Measurements from ENCODE around the gene KCNMB2.

The KCNMB2 gene

DNA sequence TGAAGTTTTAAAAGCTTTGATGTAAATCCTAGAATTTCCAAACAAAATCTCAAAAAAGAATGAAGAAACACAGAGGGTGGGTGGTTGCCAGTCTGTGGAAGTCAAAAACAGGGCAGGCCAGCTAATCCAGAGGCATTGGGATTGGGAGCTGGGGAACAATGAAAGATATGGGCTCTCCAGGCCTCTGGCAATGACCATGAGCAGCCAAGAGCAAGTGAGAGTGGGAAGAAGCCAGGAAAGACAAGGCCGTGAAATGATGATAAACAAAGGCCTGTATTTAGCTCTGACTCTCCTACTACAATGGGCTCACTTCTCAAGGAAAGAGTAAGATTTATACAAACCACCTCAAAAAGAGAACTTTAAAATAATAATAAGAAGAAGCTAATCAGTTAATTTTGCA lies 286.9 kb downstream of the KCNMB2 start:
- H3K9me3 Mint-ChIP-seq: no peaks in the 10 kb centered on the region
- no peaks in the 10 kb centered on the region for H3K27me3 Mint-ChIP-seq (ENCODE audit: low read depth)
- peaks cover 22% of the 10 kb centered on the region for H3K4me1 Mint-ChIP-seq
- H3K36me3 Mint-ChIP-seq (ENCODE audit: low read depth): no peaks in the 10 kb centered on the region
- H3K4me3 Mint-ChIP-seq: no peak overlapping the region
- H3K27ac Mint-ChIP-seq: peak overlapping the region in 2 of 3 experiments; percentile 63 to 67
- TF ChIP-seq, protein P1, sequence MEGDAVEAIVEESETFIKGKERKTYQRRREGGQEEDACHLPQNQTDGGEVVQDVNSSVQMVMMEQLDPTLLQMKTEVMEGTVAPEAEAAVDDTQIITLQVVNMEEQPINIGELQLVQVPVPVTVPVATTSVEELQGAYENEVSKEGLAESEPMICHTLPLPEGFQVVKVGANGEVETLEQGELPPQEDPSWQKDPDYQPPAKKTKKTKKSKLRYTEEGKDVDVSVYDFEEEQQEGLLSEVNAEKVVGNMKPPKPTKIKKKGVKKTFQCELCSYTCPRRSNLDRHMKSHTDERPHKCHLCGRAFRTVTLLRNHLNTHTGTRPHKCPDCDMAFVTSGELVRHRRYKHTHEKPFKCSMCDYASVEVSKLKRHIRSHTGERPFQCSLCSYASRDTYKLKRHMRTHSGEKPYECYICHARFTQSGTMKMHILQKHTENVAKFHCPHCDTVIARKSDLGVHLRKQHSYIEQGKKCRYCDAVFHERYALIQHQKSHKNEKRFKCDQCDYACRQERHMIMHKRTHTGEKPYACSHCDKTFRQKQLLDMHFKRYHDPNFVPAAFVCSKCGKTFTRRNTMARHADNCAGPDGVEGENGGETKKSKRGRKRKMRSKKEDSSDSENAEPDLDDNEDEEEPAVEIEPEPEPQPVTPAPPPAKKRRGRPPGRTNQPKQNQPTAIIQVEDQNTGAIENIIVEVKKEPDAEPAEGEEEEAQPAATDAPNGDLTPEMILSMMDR (IDR thresholded peaks at IDR 0.05; ENCODE audit: unreplicated experiment in 3 of 3): no peak

- Mint-ChIP-seq H3K36me3 (ENCODE audit: low read depth) (no peaks in the 10 kb centered on the region), H3K27ac (peak overlapping the region; percentile 59 to 67 (median 63))
Measured at GRCh38 chr3:178823591-178824246, 287.5 kb downstream of the KCNMB2 start.

DNA sequence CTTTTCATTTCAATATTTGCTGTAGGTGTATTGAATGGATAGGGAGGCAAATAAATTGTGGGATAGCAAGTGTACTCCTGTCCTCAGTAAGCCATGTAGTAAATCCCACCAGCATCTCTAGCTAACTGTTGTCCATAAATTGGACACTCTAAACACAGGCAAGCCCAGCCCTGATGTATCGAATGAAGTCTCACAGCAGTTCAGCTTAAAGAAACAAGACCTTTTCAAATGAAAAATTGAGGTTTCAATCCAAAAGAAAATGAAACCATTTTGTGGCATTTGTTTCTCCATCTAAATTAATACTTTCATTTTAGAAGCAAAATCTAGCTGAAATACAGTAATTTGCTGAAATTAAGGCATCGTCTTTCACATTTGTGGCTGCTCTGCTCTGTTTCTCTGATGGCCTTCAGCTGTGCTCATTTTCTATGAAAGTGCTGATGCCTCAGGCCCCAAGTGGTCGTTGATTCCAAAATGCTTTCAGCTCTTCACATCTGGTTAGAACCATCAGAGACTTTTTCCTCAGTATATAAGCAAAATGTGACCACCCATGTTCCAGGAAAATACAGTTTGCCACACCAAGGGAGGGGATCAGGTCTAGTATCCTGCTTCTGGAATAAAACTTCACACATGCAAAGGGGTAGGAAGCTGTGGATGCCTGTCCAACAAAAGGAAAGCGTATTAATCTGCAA lies 290.3 kb downstream of the KCNMB2 start:
- Mint-ChIP-seq H3K36me3 (ENCODE audit: low read depth) (peaks cover 3% of the 10 kb centered on the region), H3K9me3 (no peaks in the 10 kb centered on the region), H3K4me1 (peaks cover 22% of the 10 kb centered on the region), H3K27me3 (ENCODE audit: low read depth) (no peaks in the 10 kb centered on the region), H3K4me3 (no peak overlapping the region), H3K27ac (peak overlapping the region in 1 of 3 experiments; percentile 15)
- TF ChIP-seq, protein P1 (IDR thresholded peaks at IDR 0.05; ENCODE audit: unreplicated experiment in 3 of 3): no peak

More at GRCh38 chr3:178823591-178824246, 287.5 kb downstream of the KCNMB2 start:
- H3K4me1 Mint-ChIP-seq: peaks cover 22% of the 10 kb centered on the region
- no peak overlapping the region for H3K4me3 Mint-ChIP-seq
- TF ChIP-seq, protein P1 (IDR thresholded peaks at IDR 0.05; ENCODE audit: unreplicated experiment in 3 of 3): no peak
- H3K27me3 Mint-ChIP-seq (ENCODE audit: low read depth): no peaks in the 10 kb centered on the region
- H3K9me3 Mint-ChIP-seq: no peaks in the 10 kb centered on the region

DNA sequence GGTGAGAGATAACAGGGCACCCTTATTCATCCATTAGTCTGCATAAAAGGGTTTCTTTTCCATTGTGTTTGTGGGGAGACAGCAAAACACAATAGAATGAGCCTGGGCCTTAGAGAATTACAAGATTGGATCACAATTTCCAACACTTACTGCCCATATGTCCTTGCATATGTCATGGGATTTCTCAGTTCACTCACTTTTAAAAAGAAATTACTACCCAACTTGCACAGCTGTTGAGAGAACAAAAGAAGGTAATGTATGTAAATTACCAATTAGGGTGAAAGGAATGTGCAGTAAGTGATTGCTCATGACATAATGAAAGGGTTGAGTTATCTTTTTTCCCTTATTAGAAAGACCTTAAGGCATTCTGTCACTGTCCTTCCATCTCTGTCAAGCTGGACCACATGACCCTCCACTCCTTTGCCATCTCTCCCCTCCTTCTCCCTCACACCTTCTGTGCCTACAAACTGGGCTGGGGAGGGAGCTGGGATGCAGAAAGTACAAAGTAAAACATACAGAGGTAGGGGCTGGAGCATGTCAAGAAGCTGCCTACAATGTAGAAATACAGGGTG lies 291.1 kb downstream of the KCNMB2 start:
- TF ChIP-seq, protein P1 (IDR thresholded peaks at IDR 0.05; ENCODE audit: unreplicated experiment in 3 of 3): no peak
- Mint-ChIP-seq H3K4me3 (no peak overlapping the region), H3K9me3 (no peaks in the 10 kb centered on the region), H3K27ac (no peak overlapping the region), H3K27me3 (ENCODE audit: low read depth) (no peaks in the 10 kb centered on the region), H3K4me1 (peaks cover 22% of the 10 kb centered on the region), H3K36me3 (ENCODE audit: low read depth) (peaks cover 3% of the 10 kb centered on the region)

GRCh38 chr3:178833695-178834094 lies 297.5 kb downstream of the KCNMB2 start:
- Mint-ChIP-seq H3K9me3 (no peaks in the 10 kb centered on the region), H3K27ac (no peak overlapping the region)

More at GRCh38 chr3:178833695-178834094, 297.5 kb downstream of the KCNMB2 start:
- Mint-ChIP-seq H3K27me3 (ENCODE audit: low read depth) (no peaks in the 10 kb centered on the region), H3K4me1 (no peaks in the 10 kb centered on the region), H3K4me3 (no peak overlapping the region), H3K36me3 (ENCODE audit: low read depth) (peaks cover 7% of the 10 kb centered on the region)
- TF ChIP-seq, protein P1 (IDR thresholded peaks at IDR 0.05; ENCODE audit: unreplicated experiment in 3 of 3): no peak
